CD14-positive monocyte (primary cell): ENCODE measurements around the gene RHBDL1. TPM values are rescaled to one million over a fixed set of nuclear protein-coding genes. Genes with fewer than 3 reads are reported as not detected.

Source experiments
- DNase-seq, 3 donors: peaks; one replicate each; pipeline ENCODE4 v3.0.0-alpha.2; 2011 to 2022
- H2AFZ ChIP-seq: 2 replicates; pipeline ENCODE4 v1.6.0; 2012; ENCODE audit warnings: mild to moderate bottlenecking, low read depth, low read length, inconsistent platforms; ENCODE audit not compliant: insufficient read depth, poor library complexity, severe bottlenecking
- H3K27ac ChIP-seq, 2 donors: 1 replicate in 1 of 2; 2 replicates in 1 of 2; pipeline ENCODE4 v1.5.1; 2012 to 2013; ENCODE audit warnings: low read length in 2 of 2, control low read depth in 1 of 2, inconsistent platforms in 1 of 2, low read depth in 1 of 2, mild to moderate bottlenecking in 1 of 2
- H3K27me3 ChIP-seq, 2 donors: one replicate each; pipeline versions ENCODE4 v1.6.0 to v1.6.1; 2011 to 2013; ENCODE audit warnings: low read length in 2 of 2; ENCODE audit not compliant: control insufficient read depth in 2 of 2, insufficient read depth in 2 of 2
- H3K36me3 ChIP-seq, 2 donors: replicated peaks in 1 of 2; 1 replicate in 1 of 2; 2 replicates in 1 of 2; pipeline versions ENCODE4 v1.5.1 to v1.6.1; 2012 to 2013; ENCODE audit warnings: low read length in 2 of 2, control low read depth in 1 of 2, inconsistent platforms in 1 of 2, mild to moderate bottlenecking in 1 of 2; ENCODE audit not compliant: insufficient read depth in 2 of 2, control insufficient read depth in 1 of 2
- H3K4me1 ChIP-seq, 2 donors: 1 replicate in 1 of 2; 2 replicates in 1 of 2; pipeline versions ENCODE4 v1.5.1 to v1.6.1; 2012 to 2013; ENCODE audit warnings: low read length in 2 of 2, control low read depth in 1 of 2, inconsistent platforms in 1 of 2, mild to moderate bottlenecking in 1 of 2, moderate library complexity in 1 of 2; ENCODE audit not compliant: insufficient read depth in 2 of 2, control insufficient read depth in 1 of 2
- H3K4me2 ChIP-seq: replicated peaks from 2 replicates; pipeline ENCODE3; 2012; ENCODE audit warnings: low read length, moderate library complexity, mild to moderate bottlenecking; ENCODE audit not compliant: poor library complexity, severe bottlenecking; ENCODE audit errors: extremely low read depth
- H3K4me3 ChIP-seq, 3 experiments: fragments of 200-600 bp in 1 of 3; sonication (generic) in 1 of 3; replicated peaks in 1 of 3; 1 replicate in 2 of 3; 2 replicates in 1 of 3; pipeline ENCODE4 v1.5.1; 2011 to 2013; ENCODE audit warnings: low read length in 3 of 3, mild to moderate bottlenecking in 3 of 3, control low read depth in 2 of 3, low read depth in 2 of 3, inconsistent platforms in 1 of 3, moderate library complexity in 1 of 3
- H3K79me2 ChIP-seq: 2 replicates; pipeline ENCODE4 v1.6.0; 2012; ENCODE audit warnings: mild to moderate bottlenecking, control low read depth, inconsistent platforms, low read length, moderate library complexity; ENCODE audit not compliant: insufficient read depth
- H3K9ac ChIP-seq: 2 replicates; pipeline ENCODE4 v1.6.0; 2017; ENCODE audit warnings: low read length, mild to moderate bottlenecking; ENCODE audit not compliant: insufficient read depth, poor library complexity, severe bottlenecking
- H3K9me3 ChIP-seq, 2 donors: replicated peaks in 1 of 2; 1 replicate in 1 of 2; 2 replicates in 1 of 2; pipeline versions ENCODE4 v1.5.1 to v1.6.1; 2012 to 2013; ENCODE audit warnings: low read length in 2 of 2, control low read depth in 1 of 2; ENCODE audit not compliant: control insufficient read depth in 1 of 2, insufficient read depth in 1 of 2
- H4K20me1 ChIP-seq: 2 replicates; pipeline ENCODE4 v1.6.0; 2012; ENCODE audit warnings: mild to moderate bottlenecking, low read length, control low read depth, moderate library complexity; ENCODE audit not compliant: insufficient read depth
- H3K27ac Mint-ChIP-seq, 7 donors: one replicate each; pipeline ENCODE4 v1.8.0; 2020; ENCODE audit warnings: mild to moderate bottlenecking in 7 of 7, mixed read lengths in 7 of 7, moderate library complexity in 6 of 7, inconsistent platforms in 2 of 7
- H3K27me3 Mint-ChIP-seq, 3 donors: one replicate each; pipeline ENCODE4 v1.8.0; 2021 to 2022; ENCODE audit warnings: low read depth in 3 of 3, mild to moderate bottlenecking in 3 of 3, mixed read lengths in 3 of 3, moderate library complexity in 3 of 3, inconsistent platforms in 1 of 3
- H3K36me3 Mint-ChIP-seq, 2 donors: one replicate each; pipeline ENCODE4 v1.8.0; 2020; ENCODE audit warnings: mixed read lengths in 2 of 2, inconsistent platforms in 1 of 2, mild to moderate bottlenecking in 1 of 2
- H3K4me1 Mint-ChIP-seq: one replicate; pipeline ENCODE4 v1.8.0; 2020; ENCODE audit warnings: mild to moderate bottlenecking, mixed read lengths
- H3K4me3 Mint-ChIP-seq, 2 donors: one replicate each; pipeline ENCODE4 v1.8.0; 2020; ENCODE audit warnings: mild to moderate bottlenecking in 2 of 2, mixed read lengths in 2 of 2, moderate library complexity in 1 of 2
- H3K9me3 Mint-ChIP-seq, 7 donors: one replicate each; pipeline ENCODE4 v1.8.0; 2020 to 2022; ENCODE audit warnings: mixed read lengths in 7 of 7, mild to moderate bottlenecking in 6 of 7, moderate library complexity in 6 of 7, inconsistent platforms in 2 of 7
- WGBS: methylation state at CpG from one replicate; pipeline ENCODE4 v1.1.5; 2013; ENCODE audit warnings: missing lambda C conversion rate; ENCODE audit not compliant: insufficient coverage; 5-methylcytosine and 5-hydroxymethylcytosine counted together
- intact Hi-C, 2 donors: fragments of 100-400 bp; cut with micrococcal nuclease; formaldehyde crosslinking; loops; one replicate each; pipeline versions ENCODE4 v1.15.0 to v1.15.1; 2023
- polyA plus RNA-seq, 3 donors: library from polyadenylated mRNA; depleted of rRNA in 1 of 3; unstranded in 2 of 3; stranded (reverse) in 1 of 3; fragments of 300-500 nt in 2 of 3; fragments of >200 nt in 1 of 3; fragmentation: Illumina TruSeq in 2 of 3; gene quantifications; 1 replicate in 2 of 3; 2 replicates in 1 of 3; pipeline ENCODE4 v1.2.3, GENCODE V29; 2012 to 2021
- TF ChIP-seq, protein P1 (sequence below): fragments of 200-600 bp; IDR thresholded peaks from one replicate; pipeline ENCODE4 v1.8.0; 2022; ENCODE audit warnings: antibody characterized with exemption, mild to moderate bottlenecking

RHBDL1 gene
- polyA plus RNA-seq, 3 donors: 1.3 TPM; not detected in 2

DNA sequence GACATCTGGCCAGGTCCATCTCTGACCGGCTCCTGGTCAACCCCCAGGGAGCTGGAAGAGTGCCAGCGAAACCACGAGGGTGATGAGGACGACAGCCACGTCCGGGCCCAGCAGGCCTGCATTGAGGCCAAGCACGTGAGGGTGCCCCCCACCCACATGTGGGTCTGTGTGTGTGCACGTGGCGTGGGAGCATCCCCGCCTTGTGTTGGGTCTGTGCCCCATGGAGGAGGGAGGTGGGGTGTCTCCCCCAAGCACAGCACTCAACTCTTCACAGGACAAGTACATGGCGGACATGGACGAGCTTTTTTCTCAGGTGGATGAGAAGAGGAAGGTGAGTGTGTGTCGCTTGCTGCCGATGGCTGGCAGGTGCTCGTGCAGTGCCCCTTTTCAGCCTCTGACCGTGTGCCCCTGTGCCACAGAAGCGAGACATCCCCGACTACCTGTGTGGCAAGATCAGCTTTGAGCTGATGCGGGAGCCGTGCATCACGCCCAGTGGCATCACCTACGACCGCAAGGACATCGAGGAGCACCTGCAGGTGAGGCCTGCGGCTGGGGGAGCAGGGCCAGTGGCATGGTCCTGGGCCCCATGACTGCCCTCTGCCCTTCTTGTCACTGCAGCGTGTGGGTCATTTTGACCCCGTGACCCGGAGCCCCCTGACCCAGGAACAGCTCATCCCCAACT, 6.4 kb downstream of the RHBDL1 start:
- 94% methylated on average over 15 of the region's 28 CpGs for WGBS
- H3K4me3 Mint-ChIP-seq: peak overlapping the region in 1 of 2 donors; percentile 31
- peaks cover 2 to 12% (median 4%) of the 10 kb centered on the region in 3 donors for H3K27me3 Mint-ChIP-seq
- peak overlapping the region in 1 of 3 experiments; percentile 82 for H3K4me3 ChIP-seq
- peaks cover 18 to 29% of the 10 kb centered on the region in 2 donors for H3K36me3 Mint-ChIP-seq
- H2AFZ ChIP-seq: no peak overlapping the region
- no peaks in the 10 kb centered on the region for H3K9me3 ChIP-seq
- H3K9me3 Mint-ChIP-seq: no peaks in the 10 kb centered on the region
- peaks cover 33% of the 10 kb centered on the region for H3K79me2 ChIP-seq
- H3K36me3 ChIP-seq: peaks cover 13 to 20% of the 10 kb centered on the region in 2 donors
- DNase-seq: peak in 1 of 3 donors; percentile 9
- no peak overlapping the region for H3K27ac ChIP-seq
- peak overlapping the region in 2 of 7 donors; percentile 19 to 57 for H3K27ac Mint-ChIP-seq
- TF ChIP-seq, protein P1, sequence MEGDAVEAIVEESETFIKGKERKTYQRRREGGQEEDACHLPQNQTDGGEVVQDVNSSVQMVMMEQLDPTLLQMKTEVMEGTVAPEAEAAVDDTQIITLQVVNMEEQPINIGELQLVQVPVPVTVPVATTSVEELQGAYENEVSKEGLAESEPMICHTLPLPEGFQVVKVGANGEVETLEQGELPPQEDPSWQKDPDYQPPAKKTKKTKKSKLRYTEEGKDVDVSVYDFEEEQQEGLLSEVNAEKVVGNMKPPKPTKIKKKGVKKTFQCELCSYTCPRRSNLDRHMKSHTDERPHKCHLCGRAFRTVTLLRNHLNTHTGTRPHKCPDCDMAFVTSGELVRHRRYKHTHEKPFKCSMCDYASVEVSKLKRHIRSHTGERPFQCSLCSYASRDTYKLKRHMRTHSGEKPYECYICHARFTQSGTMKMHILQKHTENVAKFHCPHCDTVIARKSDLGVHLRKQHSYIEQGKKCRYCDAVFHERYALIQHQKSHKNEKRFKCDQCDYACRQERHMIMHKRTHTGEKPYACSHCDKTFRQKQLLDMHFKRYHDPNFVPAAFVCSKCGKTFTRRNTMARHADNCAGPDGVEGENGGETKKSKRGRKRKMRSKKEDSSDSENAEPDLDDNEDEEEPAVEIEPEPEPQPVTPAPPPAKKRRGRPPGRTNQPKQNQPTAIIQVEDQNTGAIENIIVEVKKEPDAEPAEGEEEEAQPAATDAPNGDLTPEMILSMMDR: no peak
- intact Hi-C loops: loop anchor here (5.0 kb wide), 2 partner anchors 45 to 95 kb away; partner anchors contain the start of gene METTL26 (in 1 of the 2)
- no peak overlapping the region for H3K9ac ChIP-seq
- peaks cover 26% of the 10 kb centered on the region for H3K4me1 Mint-ChIP-seq
- H3K27me3 ChIP-seq: peaks cover 0 to 8% of the 10 kb centered on the region in 2 donors
- H4K20me1 ChIP-seq: peaks cover 32% of the 10 kb centered on the region
- H3K4me1 ChIP-seq: peaks cover 38 to 63% of the 10 kb centered on the region in 2 donors
- H3K4me2 ChIP-seq: peak overlapping the region; percentile 95

DNA sequence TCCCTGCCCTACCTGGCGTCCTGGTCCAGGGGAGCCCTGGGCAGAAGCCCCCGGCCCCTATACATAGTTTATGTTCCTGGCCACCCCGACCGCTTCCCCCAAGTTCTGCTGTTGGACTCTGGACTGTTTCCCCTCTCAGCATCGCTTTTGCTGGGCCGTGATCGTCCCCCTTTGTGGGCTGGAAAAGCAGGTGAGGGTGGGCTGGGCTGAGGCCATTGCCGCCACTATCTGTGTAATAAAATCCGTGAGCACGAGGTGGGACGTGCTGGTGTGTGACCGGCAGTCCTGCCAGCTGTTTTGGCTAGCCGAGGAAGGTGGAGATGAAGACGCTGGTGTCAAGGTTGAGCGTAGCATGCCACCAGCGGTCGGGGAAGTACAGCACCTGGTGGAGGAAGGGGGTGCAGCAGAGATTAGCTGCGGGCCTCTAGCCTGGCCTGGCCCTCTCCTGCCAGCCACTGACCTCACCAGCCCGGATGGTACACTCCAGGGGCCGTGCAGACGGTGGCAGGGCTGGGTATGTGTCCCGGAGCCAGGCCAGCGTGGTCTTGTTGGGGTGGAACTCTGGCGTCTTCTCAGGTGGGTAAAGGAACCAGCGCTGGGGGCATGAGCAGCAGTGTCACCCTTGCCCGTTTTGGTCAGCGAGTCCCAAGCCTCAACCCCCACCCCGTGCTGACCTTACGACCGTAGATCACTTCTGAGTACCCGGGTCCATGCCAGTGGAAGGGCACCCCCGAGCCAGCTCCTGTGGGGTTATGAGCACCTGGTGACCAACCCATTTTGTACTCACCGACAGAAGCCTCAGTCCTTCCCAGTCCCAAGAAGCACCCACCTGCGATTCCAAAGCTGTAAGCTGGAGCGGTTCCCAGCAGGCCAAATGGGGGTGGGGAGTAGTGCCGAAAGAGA, 7.3 kb downstream of the RHBDL1 start:
- Histone ChIP-seq H2AFZ (no peak overlapping the region), H3K9ac (no peak overlapping the region), H3K9me3 (no peaks in the 10 kb centered on the region), H3K27me3 (no peaks in the 10 kb centered on the region), H4K20me1 (peaks cover 32% of the 10 kb centered on the region), H3K4me2 (peak overlapping the region; percentile 86), H3K4me1 (peaks cover 38 to 63% of the 10 kb centered on the region in 2 donors), H3K36me3 (peaks cover 20 to 21% of the 10 kb centered on the region in 2 donors), H3K27ac (peak overlapping the region in 1 of 2 donors; percentile 64), H3K79me2 (peaks cover 33% of the 10 kb centered on the region), H3K4me3 (peak overlapping the region in 1 of 3 experiments; percentile 78)
- peak overlapping the region in 3 of 7 donors; percentile 48 to 83 (median 81) for H3K27ac Mint-ChIP-seq
- no peak for DNase-seq
- H3K4me3 Mint-ChIP-seq: peak overlapping the region; percentile 66 to 78
- peaks cover 26% of the 10 kb centered on the region for H3K4me1 Mint-ChIP-seq
- intact Hi-C loops: loop anchor here (5.0 kb wide), 2 partner anchors 45 to 95 kb away; partner anchors contain the start of gene METTL26 (in 1 of the 2)
- H3K27me3 Mint-ChIP-seq: peaks cover 0 to 6% (median 2%) of the 10 kb centered on the region in 3 donors
- 94% methylated on average over 31 of the region's 36 CpGs for WGBS
- H3K9me3 Mint-ChIP-seq: no peaks in the 10 kb centered on the region
- H3K36me3 Mint-ChIP-seq: peaks cover 25 to 37% of the 10 kb centered on the region in 2 donors
- TF ChIP-seq, protein P1: no peak
